GM21529 (cell line): Measurements from ENCODE around the gene VEGFD.
"Not testable (repeated sequence)": the region's sequence is repeated elsewhere in the genome, so short reads cannot be mapped to it uniquely, and the experiment has no call there.

Source experiments
- ATAC-seq: cut with Tn5 transposase; IDR thresholded peaks from one replicate; pipeline ENCODE4 v1.9.1; 2021; ENCODE audit not compliant: unreplicated experiment

The VEGFD gene

GRCh38 chrX:15310117-15310516, 74.1 kb downstream of the VEGFD start:
- no peak for ATAC-seq

- not testable (repeated sequence) for ATAC-seq
Measured at GRCh38 chrX:15305899-15306298, 78.3 kb downstream of the VEGFD start.

GRCh38 chrX:15301924-15302323, 82.3 kb downstream of the VEGFD start:
- ATAC-seq: peak; percentile 53

- no peak for ATAC-seq
Measured at GRCh38 chrX:15299941-15300851, 84.0 kb downstream of the VEGFD start.

GRCh38 chrX:15298780-15299179, 85.4 kb downstream of the VEGFD start:
- ATAC-seq: no peak

- ATAC-seq: no peak
Measured at GRCh38 chrX:15298201-15298600, 86.0 kb downstream of the VEGFD start.
